HG03175 (cell line): ENCODE data around the gene NFATC1.

Experiments used
- ATAC-seq: cut with Tn5 transposase; IDR thresholded peaks from one replicate; pipeline ENCODE4 v1.9.1; 2021; ENCODE audit warnings: mild to moderate bottlenecking, moderate library complexity; ENCODE audit not compliant: unreplicated experiment

The NFATC1 gene

GRCh38 chr18:79578396-79579260 is 182.9 kb downstream of the NFATC1 start:
- ATAC-seq: no peak
